HG03060 (cell line): ENCODE data around the gene AGPAT3.

Experiments used
- ATAC-seq: cut with Tn5 transposase; IDR thresholded peaks from one replicate; pipeline ENCODE4 v1.9.1; 2021; ENCODE audit warnings: low read depth, moderate number of reproducible peaks; ENCODE audit not compliant: unreplicated experiment

AGPAT3 gene

GRCh38 chr21:43987509-43987908 is 122.5 kb downstream of the AGPAT3 start:
- no peak for ATAC-seq

GRCh38 chr21:43988016-43988415 is 123.0 kb downstream of the AGPAT3 start:
- no peak for ATAC-seq

- ATAC-seq, result no peak
Measured at GRCh38 chr21:43988506-43989230, 123.6 kb downstream of the AGPAT3 start.

- ATAC-seq, result no peak
Measured at GRCh38 chr21:43989401-43989800, 124.4 kb downstream of the AGPAT3 start.

- ATAC-seq, result no peak
Measured at GRCh38 chr21:43991447-43991991, 126.5 kb downstream of the AGPAT3 start.

- no peak for ATAC-seq
Measured at GRCh38 chr21:43992121-43992520, 127.1 kb downstream of the AGPAT3 start.

- no peak for ATAC-seq
Measured at GRCh38 chr21:43993420-43993934, 128.5 kb downstream of the AGPAT3 start.

- no peak for ATAC-seq
Measured at GRCh38 chr21:43994085-43994484, 129.1 kb downstream of the AGPAT3 start.

- ATAC-seq, result no peak
Measured at GRCh38 chr21:43994646-43995045, 129.6 kb downstream of the AGPAT3 start.

GRCh38 chr21:43995521-43996105 is 130.6 kb downstream of the AGPAT3 start:
- ATAC-seq, result no peak

- ATAC-seq, result no peak
Measured at GRCh38 chr21:43997766-43998742, 133.0 kb downstream of the AGPAT3 start.

GRCh38 chr21:44000360-44000759 is 135.3 kb downstream of the AGPAT3 start:
- no peak for ATAC-seq

- ATAC-seq, result no peak
Measured at GRCh38 chr21:44002511-44002910, 137.5 kb downstream of the AGPAT3 start.

GRCh38 chr21:44003307-44003966 is 138.4 kb downstream of the AGPAT3 start:
- ATAC-seq, result no peak

GRCh38 chr21:44005071-44005470 is 140.0 kb downstream of the AGPAT3 start:
- ATAC-seq, result no peak

- ATAC-seq, result no peak
Measured at GRCh38 chr21:44005593-44005992, 140.6 kb downstream of the AGPAT3 start.

- no peak for ATAC-seq
Measured at GRCh38 chr21:44006017-44006619, 141.1 kb downstream of the AGPAT3 start.

- no peak for ATAC-seq
Measured at GRCh38 chr21:44006656-44007055, 141.6 kb downstream of the AGPAT3 start.

- ATAC-seq, result no peak
Measured at GRCh38 chr21:44010429-44010828, 145.4 kb downstream of the AGPAT3 start.

GRCh38 chr21:44011123-44011522 is 146.1 kb downstream of the AGPAT3 start:
- no peak for ATAC-seq
